ENCODE measurements around the gene FOXC2.
A peak's percentile ranks its signal among the peaks of the same experiment; 100 is the strongest.

The FOXC2 gene

DNA sequence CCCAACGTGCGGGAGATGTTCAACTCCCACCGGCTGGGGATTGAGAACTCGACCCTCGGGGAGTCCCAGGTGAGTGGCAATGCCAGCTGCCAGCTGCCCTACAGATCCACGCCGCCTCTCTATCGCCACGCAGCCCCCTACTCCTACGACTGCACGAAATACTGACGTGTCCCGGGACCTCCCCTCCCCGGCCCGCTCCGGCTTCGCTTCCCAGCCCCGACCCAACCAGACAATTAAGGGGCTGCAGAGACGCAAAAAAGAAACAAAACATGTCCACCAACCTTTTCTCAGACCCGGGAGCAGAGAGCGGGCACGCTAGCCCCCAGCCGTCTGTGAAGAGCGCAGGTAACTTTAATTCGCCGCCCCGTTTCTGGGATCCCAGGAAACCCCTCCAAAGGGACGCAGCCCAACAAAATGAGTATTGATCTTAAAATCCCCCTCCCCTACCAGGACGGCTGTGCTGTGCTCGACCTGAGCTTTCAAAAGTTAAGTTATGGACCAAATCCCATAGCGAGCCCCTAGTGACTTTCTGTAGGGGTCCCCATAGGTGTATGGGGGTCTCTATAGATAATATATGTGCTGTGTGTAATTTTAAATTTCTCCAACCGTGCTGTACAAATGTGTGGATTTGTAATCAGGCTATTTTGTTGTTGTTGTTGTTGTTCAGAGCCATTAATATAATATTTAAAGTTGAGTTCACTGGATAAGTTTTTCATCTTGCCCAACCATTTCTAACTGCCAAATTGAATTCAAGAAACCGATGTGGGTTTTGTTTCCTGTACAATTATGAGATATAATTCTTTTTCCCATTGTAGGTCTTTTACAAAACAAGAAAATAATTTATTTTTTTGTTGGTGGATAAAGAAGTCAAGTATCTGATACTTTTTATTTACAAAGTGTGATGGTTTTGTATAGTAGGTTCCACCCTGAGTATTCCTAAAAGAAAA, 2.3 kb downstream of the FOXC2 start:
- ATAC-seq (replicated peaks) = no peak
- H3K27me3 Mint-ChIP-seq = peaks cover 56 to 85% of the 10 kb centered on the region in 2 donors
- no peaks in the 10 kb centered on the region for H3K9me3 Mint-ChIP-seq
- peak overlapping the region in 1 of 2 donors; percentile 33 for H3K4me3 Mint-ChIP-seq
- H3K36me3 Mint-ChIP-seq (ENCODE audit: insufficient read depth) = peaks cover 9% of the 10 kb centered on the region
- no peak overlapping the region for H3K27ac Mint-ChIP-seq
- DNase-seq = no peak
- peaks cover 2 to 8% of the 10 kb centered on the region in 2 donors for H3K4me1 Mint-ChIP-seq (ENCODE audit: low read depth in 2 of 2)

DNA sequence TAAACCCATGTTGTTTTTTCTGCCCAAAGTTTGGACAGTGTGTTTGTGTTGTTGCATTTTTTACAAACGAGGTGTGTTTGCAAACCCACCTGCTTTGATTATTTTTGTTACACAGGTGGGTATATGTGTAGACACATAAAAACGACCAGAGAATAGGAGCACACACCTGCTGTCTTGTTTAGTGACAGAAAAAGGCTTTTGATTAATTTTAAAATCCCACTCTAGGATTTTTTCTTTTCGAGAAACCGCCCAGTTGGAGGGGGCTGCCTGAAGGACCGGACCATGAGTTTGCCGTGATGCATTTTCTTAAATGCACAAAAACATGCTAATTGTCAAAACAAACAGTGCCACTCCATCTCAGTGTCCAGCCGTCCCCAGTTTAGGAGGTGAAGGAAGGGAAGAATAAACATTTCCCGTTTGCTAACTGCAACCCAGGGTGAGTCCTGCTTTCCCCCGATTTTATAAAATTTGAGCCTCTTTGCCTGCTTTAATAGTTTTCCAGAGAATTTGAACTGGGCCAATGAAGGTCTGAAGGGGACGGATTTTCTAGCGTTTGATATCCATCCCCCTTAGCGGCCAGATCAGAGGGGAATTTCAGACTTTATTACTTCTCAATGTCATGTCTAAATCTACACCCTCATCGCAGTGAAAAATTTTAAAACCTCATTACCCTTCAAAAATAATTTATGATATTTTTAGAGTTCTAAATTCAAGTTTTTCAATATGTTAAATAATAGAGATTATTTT, 3.2 kb downstream of the FOXC2 start:
- H3K27ac Mint-ChIP-seq = no peak overlapping the region
- no peaks in the 10 kb centered on the region for H3K9me3 Mint-ChIP-seq
- DNase-seq (no peak), ATAC-seq (replicated peaks) (no peak)
- peaks cover 0 to 5% of the 10 kb centered on the region in 2 donors for H3K4me1 Mint-ChIP-seq (ENCODE audit: low read depth in 2 of 2)
- H3K4me3 Mint-ChIP-seq = no peak overlapping the region
- H3K36me3 Mint-ChIP-seq (ENCODE audit: insufficient read depth) = peaks cover 9% of the 10 kb centered on the region
- peaks cover 56 to 85% of the 10 kb centered on the region in 2 donors for H3K27me3 Mint-ChIP-seq

DNA sequence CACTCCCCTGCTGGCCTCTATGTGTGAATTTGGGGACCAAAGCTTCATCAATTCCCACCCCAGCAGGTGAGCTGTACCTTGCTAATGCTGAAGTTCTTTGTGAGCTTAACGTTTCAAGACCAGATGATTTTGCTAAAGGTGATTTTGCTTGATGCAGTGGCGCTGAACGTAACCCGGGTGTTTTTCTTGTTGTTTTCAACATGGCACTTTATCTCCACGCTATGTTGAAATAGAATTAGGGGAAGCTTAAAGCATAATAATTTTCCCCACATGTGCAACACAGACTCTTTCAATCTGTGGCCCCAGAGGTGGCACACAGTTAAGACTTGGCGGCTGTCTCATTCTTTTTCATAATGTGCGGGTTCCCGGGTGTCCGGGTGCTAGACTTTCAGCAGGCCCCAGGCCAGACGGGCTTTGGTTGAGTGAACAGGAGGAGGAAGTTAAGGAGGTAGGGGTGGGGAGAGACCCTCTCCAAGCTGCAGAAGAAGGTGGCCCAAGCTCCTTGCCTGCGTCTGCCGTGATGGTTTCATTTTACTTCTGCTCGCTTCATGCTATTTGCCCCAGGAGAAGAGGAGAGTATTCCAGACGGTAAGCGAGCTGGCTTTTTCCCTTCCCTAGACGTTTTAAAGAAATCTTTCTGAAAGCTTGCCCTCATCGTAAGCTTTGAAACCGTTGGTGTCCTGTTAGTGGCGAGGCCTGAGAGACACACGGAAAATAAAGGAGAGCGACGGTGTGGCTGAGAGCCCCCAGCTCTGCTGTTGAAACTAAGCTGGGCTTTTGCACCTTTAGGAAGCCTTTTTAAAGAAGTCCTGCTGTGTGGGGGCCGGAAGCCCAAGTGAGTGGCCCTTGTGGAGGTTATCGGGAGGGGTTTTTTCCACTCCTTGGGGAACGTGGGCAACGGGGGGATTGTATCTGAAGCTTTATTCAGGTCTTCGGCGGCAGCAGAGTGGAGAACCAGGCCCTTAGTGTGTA, 4.2 kb downstream of the FOXC2 start:
- Mint-ChIP-seq H3K27me3 (peaks cover 54 to 85% of the 10 kb centered on the region in 2 donors), H3K27ac (no peak overlapping the region), H3K36me3 (ENCODE audit: insufficient read depth) (peaks cover 9% of the 10 kb centered on the region), H3K4me3 (no peak overlapping the region), H3K4me1 (ENCODE audit: low read depth in 2 of 2) (peaks cover 0 to 3% of the 10 kb centered on the region in 2 donors), H3K9me3 (no peaks in the 10 kb centered on the region)
- DNase-seq = no peak
- no peak for ATAC-seq (replicated peaks)

DNA sequence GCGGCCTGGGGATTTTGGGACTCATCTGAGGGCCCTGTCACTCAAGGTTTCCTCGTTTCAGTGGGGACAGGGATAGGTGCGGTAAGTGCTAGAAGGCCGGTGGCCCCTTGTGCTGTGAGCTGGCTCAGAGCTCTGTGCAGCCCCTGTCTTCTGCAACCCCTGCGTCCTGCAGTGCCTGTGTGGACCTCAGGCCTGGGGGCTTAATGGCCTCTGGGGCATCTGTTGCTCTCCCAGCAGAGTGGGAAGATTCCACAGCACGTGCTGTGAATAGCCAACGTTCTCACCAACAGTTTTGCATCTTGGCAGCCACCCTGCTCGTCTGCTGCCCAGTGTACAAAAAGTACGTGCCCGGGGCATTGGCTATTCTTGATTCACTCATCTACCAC, 4.9 kb downstream of the FOXC2 start:
- Mint-ChIP-seq H3K4me1 (ENCODE audit: low read depth in 2 of 2) (peaks cover 3 to 7% of the 10 kb centered on the region in 2 donors), H3K27me3 (peaks cover 58 to 89% of the 10 kb centered on the region in 2 donors), H3K36me3 (ENCODE audit: insufficient read depth) (peaks cover 9% of the 10 kb centered on the region), H3K27ac (no peak overlapping the region), H3K9me3 (no peaks in the 10 kb centered on the region), H3K4me3 (no peak overlapping the region)
- no peak for ATAC-seq (replicated peaks)
- DNase-seq = no peak

DNA sequence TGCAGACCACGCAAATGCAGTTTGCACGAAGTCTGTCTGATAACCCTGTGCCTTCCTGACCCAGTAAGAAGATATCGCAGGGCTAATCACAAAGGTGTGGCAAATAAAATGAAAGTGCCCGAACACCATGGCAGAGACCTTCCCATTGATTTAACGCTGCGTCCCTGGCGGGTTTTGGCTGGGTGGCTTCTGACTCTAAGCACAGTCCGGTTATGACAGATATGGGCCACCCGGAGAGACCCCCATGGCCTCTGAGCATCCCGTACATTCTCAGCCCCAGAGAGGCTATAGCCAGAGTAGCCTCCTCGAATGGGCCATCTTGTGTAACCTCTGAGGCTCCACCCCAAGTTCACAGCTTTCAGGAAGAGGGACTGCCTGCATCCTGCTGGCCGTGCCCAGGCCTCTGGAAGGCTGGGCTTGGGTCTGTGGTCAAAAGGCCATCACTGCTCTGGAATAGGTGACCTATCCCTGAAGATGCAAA, 5.5 kb downstream of the FOXC2 start:
- peaks cover 63 to 93% of the 10 kb centered on the region in 2 donors for H3K27me3 Mint-ChIP-seq
- H3K4me3 Mint-ChIP-seq = no peak overlapping the region
- ATAC-seq (replicated peaks) (no peak), DNase-seq (no peak)
- H3K36me3 Mint-ChIP-seq (ENCODE audit: insufficient read depth) = peaks cover 9% of the 10 kb centered on the region
- no peaks in the 10 kb centered on the region for H3K9me3 Mint-ChIP-seq
- H3K4me1 Mint-ChIP-seq (ENCODE audit: low read depth in 2 of 2) = peaks cover 3 to 10% of the 10 kb centered on the region in 2 donors
- H3K27ac Mint-ChIP-seq = no peak overlapping the region

DNA sequence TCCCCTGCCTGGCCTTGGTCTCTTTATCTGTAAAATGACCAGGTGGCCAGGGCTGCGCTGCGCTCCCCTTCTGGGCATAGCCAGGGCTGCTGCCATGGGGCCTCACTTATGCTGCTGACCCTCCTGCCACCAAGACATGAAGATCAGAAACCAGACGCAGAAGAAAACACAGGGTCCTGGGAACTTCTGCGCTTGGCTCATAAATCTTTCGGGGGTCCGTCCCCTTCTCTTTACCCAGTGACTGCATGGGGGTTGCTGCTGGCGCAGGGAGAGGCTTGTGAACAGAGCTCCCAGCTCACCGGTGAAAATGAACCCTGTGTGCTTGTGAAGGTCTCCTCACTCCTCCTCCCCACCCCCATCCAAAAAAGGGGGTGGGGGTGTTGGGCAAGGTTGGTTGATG, 6.0 kb downstream of the FOXC2 start:
- Mint-ChIP-seq H3K4me1 (ENCODE audit: low read depth in 2 of 2) (peaks cover 3 to 10% of the 10 kb centered on the region in 2 donors), H3K27ac (no peak overlapping the region), H3K9me3 (no peaks in the 10 kb centered on the region), H3K4me3 (no peak overlapping the region), H3K27me3 (peaks cover 65 to 93% of the 10 kb centered on the region in 2 donors), H3K36me3 (ENCODE audit: insufficient read depth) (peaks cover 6% of the 10 kb centered on the region)
- ATAC-seq (replicated peaks) (no peak), DNase-seq (no peak)

DNA sequence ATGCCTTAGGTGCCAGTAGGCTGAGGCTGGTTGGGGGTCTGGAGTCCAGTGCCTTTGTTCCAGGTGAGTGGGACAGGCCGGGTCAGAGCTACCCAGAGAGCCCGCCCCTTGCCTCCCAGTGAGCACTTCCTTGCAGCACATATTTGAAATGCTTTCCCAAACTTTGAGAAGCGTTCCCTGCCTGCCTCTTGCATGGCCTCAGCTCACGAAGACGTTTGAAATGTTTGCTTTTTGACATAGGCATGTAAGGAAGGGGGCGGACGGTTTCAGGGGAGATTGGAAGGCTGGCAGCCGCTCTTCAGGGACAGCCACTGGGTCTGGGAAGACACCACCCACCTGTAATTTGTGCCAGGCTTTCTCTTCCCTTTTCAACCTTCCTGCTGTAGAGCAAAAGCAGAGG, 6.6 kb downstream of the FOXC2 start:
- Mint-ChIP-seq H3K36me3 (ENCODE audit: insufficient read depth) (peaks cover 6% of the 10 kb centered on the region), H3K4me1 (ENCODE audit: low read depth in 2 of 2) (peaks cover 3 to 10% of the 10 kb centered on the region in 2 donors), H3K9me3 (no peaks in the 10 kb centered on the region), H3K27me3 (peaks cover 70 to 98% of the 10 kb centered on the region in 2 donors), H3K4me3 (no peak overlapping the region), H3K27ac (no peak overlapping the region)
- ATAC-seq (replicated peaks) = no peak
- DNase-seq = no peak

DNA sequence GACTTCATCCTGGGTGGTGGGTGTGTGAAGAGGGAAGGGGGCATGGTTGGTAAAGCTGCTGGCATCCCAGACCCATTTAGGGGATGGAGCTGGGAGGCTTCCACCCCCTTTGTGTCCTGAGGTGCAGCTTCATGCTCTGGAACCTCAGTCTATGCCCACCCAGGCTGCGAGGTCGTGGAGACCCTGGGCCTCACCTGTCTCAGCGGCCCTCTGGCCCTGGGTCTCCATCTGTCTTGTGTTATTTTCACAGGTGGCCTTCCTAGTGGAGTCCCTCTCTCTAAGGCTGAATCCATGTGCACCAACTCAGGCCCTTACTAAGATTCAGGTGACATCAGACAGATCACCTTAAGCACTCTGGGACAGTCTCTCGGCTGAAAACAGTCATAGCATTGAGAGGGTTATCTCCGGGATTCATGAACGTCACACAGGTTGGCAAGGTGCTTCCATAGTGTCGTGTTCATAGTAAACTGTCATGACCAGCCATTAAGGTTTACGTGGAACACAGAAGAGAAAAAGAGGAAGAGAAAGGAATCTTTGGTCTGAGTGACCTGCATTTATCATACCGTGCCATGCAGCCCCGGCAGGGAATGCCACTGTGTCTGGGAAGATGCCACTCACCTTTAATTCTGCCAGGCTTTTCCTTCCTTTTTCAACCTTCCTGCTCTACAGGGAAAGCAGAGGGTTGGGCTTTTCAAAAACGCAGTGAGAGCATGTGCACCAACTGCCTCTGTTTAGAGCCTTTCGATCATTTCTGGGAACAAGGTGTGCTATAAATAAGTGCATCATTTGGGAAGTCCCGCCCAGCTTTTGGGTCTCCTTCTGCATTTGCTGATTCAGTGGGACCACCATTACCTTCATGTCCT, 7.2 kb downstream of the FOXC2 start:
- no peak for DNase-seq
- peaks cover 74 to 100% of the 10 kb centered on the region in 2 donors for H3K27me3 Mint-ChIP-seq
- H3K4me1 Mint-ChIP-seq (ENCODE audit: low read depth in 2 of 2) = peaks cover 3 to 6% of the 10 kb centered on the region in 2 donors
- H3K27ac Mint-ChIP-seq = no peak overlapping the region
- no peaks in the 10 kb centered on the region for H3K9me3 Mint-ChIP-seq
- no peak overlapping the region for H3K4me3 Mint-ChIP-seq
- peaks cover 3% of the 10 kb centered on the region for H3K36me3 Mint-ChIP-seq (ENCODE audit: insufficient read depth)
- ATAC-seq (replicated peaks) = no peak

DNA sequence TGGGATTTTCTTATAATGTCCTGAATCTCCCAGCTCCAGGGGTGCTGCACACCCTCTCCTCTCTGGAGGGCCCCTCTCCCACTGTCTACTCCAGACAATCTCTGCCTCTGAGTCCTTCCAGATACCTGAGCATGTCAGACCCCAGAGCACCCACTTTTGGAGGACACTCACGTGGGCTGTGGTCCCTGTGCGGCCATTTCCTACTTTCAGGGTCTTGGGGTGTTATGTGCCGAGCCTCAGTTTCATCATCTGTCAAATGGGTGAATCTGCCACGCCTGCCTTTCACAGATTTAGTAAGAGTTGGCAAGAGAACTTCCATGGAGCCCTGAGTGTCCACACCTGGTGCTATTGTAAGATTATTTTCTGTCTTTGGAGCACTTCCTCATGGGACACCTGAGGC, 8.0 kb downstream of the FOXC2 start:
- H3K4me3 Mint-ChIP-seq = no peak overlapping the region
- H3K4me1 Mint-ChIP-seq (ENCODE audit: low read depth in 2 of 2) = peaks cover 4 to 6% of the 10 kb centered on the region in 2 donors
- H3K27me3 Mint-ChIP-seq = peaks cover 74 to 100% of the 10 kb centered on the region in 2 donors
- H3K9me3 Mint-ChIP-seq = no peaks in the 10 kb centered on the region
- DNase-seq (no peak), ATAC-seq (replicated peaks) (no peak)
- H3K36me3 Mint-ChIP-seq (ENCODE audit: insufficient read depth) = no peaks in the 10 kb centered on the region
- H3K27ac Mint-ChIP-seq = no peak overlapping the region

DNA sequence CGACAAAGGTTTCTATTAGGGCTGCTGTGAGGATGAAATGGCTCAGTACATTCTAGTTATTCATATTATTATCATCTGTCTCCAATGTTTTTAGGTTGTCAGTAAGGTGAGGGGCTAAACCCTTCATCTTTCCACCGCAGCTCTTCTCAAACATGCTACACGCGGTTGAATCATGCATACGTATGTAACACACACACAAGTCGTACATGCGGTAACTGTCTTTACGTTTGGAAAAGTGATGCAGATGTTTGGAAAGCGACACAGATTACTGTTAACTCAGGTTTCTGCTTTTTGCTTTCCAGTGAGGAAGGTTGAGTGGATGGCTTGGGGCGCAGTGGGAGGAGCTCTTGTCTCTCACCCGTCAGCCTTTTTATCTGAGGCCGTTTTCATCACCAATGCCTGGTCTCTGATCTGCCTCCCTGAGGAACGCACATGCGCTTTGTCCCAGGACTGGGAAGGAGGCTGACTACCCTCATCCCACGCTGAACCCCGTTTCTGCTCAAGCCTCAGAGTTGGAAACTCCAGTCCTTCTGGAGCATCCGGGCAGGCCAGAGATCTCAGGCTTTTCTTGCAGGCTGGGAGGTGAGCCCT, 8.6 kb downstream of the FOXC2 start:
- H3K9me3 Mint-ChIP-seq = no peaks in the 10 kb centered on the region
- no peak for DNase-seq
- peaks cover 79 to 100% of the 10 kb centered on the region in 2 donors for H3K27me3 Mint-ChIP-seq
- H3K27ac Mint-ChIP-seq = no peak overlapping the region
- H3K4me3 Mint-ChIP-seq = peak overlapping the region; percentile 70 to 71
- peaks cover 6% of the 10 kb centered on the region in 2 donors for H3K4me1 Mint-ChIP-seq (ENCODE audit: low read depth in 2 of 2)
- H3K36me3 Mint-ChIP-seq (ENCODE audit: insufficient read depth) = no peaks in the 10 kb centered on the region
- no peak for ATAC-seq (replicated peaks)

DNA sequence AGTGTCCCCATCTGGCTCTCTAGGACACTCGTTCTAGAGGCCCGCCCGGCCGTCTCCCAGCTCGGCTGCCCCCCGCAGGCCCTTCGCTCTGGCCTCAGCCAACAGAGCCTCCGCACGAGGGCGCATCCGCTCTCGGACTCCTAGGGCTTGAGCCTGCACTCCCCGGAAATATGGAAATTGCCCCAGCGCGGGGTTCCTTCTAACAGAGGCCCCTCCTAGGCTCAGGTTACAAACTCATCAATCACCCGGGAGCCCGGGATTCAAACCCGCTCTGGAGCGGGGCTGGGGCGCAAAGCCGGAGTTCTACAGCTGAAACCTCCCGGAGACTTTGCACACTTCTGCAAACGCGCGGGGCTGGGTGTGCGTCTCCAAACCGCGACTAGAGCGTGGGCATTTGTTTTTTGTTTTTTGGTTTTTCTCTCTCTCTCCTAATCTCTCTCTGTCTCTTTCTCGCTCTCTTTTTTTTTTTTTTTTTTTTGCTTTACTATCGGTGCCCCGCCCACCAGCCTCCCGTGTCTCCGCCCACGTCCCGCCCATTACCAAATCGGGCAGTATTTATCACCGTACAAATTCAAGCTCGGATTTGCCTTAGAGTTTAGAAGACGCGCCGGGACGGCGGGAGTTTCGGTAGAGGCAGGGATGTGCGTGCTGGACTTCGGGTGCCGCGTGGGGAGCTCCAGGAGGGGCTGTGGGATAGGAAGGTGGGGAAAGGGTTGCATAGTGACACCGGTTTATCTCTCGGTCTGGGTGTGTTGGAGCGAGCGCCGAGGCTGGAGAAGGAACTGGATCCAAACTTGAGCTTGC, 9.3 kb downstream of the FOXC2 start:
- no peak for DNase-seq
- H3K27me3 Mint-ChIP-seq = peaks cover 80 to 100% of the 10 kb centered on the region in 2 donors
- H3K27ac Mint-ChIP-seq = no peak overlapping the region

More for the DNA sequence above, 9.3 kb downstream of the FOXC2 start:
- Mint-ChIP-seq H3K9me3 (no peaks in the 10 kb centered on the region), H3K4me3 (peak overlapping the region; percentile 70 to 71), H3K36me3 (ENCODE audit: insufficient read depth) (no peaks in the 10 kb centered on the region), H3K4me1 (ENCODE audit: low read depth in 2 of 2) (peaks cover 6% of the 10 kb centered on the region in 2 donors)
- ATAC-seq (replicated peaks) = peak; percentile 48
